BJ (cell line): ENCODE data around the gene TBC1D17. TPM values are rescaled to one million over a fixed set of nuclear protein-coding genes. Genes with fewer than 3 reads are reported as not detected.

Source experiments
- CTCF ChIA-PET: fragments of 350-600 bp; formaldehyde crosslinking; extraction: SDS; loops from one replicate; lab custom pipeline; 2021; ENCODE audit warnings: antibody characterized with exemption, inconsistent platforms; lab: Yijun Ruan, JAX
- POLR2A ChIA-PET: fragments of 300-600 bp; sonication (Branson Sonifier 250); formaldehyde crosslinking; extraction: SDS; loops from one replicate; lab custom pipeline; 2021; ENCODE audit warnings: antibody characterized with exemption; lab: Charles Lee
- DNase-seq: peaks from one replicate; pipeline ENCODE4 v3.0.0-alpha.2; 2011; ENCODE audit warnings: low read depth
- H3K27me3 ChIP-seq: 2 replicates; pipeline ENCODE4 v1.6.0; 2011; ENCODE audit warnings: low read length; ENCODE audit not compliant: control insufficient read depth, insufficient read depth
- H3K36me3 ChIP-seq: 2 replicates; pipeline ENCODE4 v1.5.1; 2011; ENCODE audit warnings: low read length; ENCODE audit not compliant: control insufficient read depth, insufficient read depth
- H3K4me3 ChIP-seq: 2 replicates; pipeline ENCODE4 v1.5.1; 2011; ENCODE audit warnings: low read depth, mild to moderate bottlenecking, control low read depth, low read length
- polyA plus RNA-seq: library from polyadenylated mRNA; depleted of rRNA; stranded (reverse); fragments of >200 nt; gene quantifications from 2 replicates; pipeline ENCODE4 v1.2.3, GENCODE V29; 2011
- TF ChIP-seq, protein P1 (sequence below): IDR thresholded peaks from 2 replicates; pipeline ENCODE4 v1.5.1; 2011; ENCODE audit warnings: low read depth, mild to moderate bottlenecking, control low read depth, inconsistent platforms, low read length, moderate library complexity; ENCODE audit not compliant: insufficient read depth

Gene TBC1D17
- polyA plus RNA-seq, 1 experiment, result 26.7 TPM

DNA sequence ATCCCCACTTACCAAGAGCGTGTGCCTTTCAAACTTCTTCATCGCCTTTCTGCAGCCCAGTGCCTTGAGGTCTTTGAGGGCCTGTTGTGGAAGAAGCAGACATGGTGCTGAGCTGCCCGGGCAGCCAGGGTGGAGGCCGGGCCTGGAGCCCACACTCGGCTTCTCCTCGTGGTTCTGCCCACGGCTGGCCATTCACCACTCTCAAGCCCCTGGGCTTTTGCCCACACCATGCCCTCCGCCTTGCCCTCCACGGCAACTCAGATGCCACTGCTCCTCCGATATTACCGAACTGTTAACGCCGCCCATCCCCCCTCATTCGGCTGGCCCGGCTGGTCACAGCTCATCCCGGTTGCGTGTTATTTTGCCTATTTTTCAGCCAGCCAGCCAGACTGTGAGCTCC is 13.9 kb downstream of the TBC1D17 start:
- no peaks in the 10 kb centered on the region for H3K36me3 ChIP-seq
- POLR2A ChIA-PET, result no interaction called here
- DNase-seq, result no peak
- no peak overlapping the region for H3K4me3 ChIP-seq
- TF ChIP-seq, protein P1, sequence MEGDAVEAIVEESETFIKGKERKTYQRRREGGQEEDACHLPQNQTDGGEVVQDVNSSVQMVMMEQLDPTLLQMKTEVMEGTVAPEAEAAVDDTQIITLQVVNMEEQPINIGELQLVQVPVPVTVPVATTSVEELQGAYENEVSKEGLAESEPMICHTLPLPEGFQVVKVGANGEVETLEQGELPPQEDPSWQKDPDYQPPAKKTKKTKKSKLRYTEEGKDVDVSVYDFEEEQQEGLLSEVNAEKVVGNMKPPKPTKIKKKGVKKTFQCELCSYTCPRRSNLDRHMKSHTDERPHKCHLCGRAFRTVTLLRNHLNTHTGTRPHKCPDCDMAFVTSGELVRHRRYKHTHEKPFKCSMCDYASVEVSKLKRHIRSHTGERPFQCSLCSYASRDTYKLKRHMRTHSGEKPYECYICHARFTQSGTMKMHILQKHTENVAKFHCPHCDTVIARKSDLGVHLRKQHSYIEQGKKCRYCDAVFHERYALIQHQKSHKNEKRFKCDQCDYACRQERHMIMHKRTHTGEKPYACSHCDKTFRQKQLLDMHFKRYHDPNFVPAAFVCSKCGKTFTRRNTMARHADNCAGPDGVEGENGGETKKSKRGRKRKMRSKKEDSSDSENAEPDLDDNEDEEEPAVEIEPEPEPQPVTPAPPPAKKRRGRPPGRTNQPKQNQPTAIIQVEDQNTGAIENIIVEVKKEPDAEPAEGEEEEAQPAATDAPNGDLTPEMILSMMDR, result no peak
- CTCF ChIA-PET, result interaction anchor here (0.6 to 2.5 kb wide), 3 partner anchors 10 to 75 kb away, joined by 3 to 7 read pairs (median 4); no protein-coding TSS in a partner anchor
- H3K27me3 ChIP-seq, result no peaks in the 10 kb centered on the region; the same call in 1 of the 2 replicates

DNA sequence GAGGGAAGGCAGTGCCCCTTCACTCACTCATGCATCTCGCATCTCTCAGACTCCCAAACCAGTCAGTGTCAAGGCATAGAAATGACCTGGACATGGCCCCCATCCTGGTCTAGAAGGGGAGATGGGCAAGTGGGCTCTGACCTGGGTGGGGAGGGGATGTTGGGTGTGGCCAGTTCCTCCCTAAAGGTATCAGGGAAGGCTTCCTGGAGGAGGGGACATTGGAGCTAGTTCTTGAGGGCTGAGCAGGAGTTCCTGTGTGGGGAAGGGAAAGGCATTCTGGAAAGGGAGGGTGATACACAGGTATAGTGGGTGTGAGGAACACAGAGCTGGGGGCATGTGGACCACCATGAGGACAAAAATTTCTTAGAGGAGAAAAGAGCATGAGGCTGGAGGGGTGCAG is 15.2 kb downstream of the TBC1D17 start:
- no peak for DNase-seq
- Histone ChIP-seq H3K36me3 (no peaks in the 10 kb centered on the region), H3K27me3 (no peaks in the 10 kb centered on the region; the same call in 1 of the 2 replicates), H3K4me3 (no peak overlapping the region)
- ChIA-PET POLR2A (no interaction called here), CTCF (no interaction called here)
- TF ChIP-seq, protein P1, result no peak

DNA sequence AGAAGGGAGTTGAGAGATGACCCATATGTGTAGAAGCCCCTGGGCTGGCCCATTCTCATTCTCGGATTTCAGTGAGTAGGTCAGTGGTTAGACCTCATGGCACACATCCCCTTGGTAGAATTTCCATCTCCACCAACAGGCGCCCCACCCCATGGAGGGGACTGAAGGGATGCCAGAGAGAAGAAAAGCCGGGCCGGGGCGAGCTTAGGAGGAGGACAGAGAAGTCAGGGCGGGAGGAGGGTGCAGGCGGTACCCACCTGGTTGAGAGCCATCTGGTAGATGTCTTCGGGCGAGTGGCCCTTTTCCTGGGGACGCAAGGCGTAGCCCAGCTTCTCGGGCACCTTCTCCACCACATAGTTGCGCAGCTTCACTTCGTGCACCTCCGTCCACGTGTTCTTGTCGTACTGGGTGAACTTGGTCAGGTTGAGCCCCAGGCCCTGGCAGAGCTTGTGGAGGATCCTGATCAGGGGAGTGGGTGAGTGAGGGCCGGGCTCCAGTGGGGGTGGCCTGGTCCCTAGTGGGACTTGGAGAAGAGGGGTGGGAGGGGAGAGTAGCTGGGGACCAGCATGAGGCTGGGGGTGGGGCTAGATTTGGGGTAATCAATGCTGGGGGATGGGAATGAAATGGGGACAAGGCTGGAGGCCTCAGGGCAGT is 16.6 kb downstream of the TBC1D17 start:
- TF ChIP-seq, protein P1, result no peak
- POLR2A ChIA-PET, result no interaction called here
- DNase-seq, result no peak
- no peaks in the 10 kb centered on the region; the same call in 1 of the 2 replicates for H3K27me3 ChIP-seq
- no peak overlapping the region for H3K4me3 ChIP-seq
- no peaks in the 10 kb centered on the region for H3K36me3 ChIP-seq
- CTCF ChIA-PET, result no interaction called here

DNA sequence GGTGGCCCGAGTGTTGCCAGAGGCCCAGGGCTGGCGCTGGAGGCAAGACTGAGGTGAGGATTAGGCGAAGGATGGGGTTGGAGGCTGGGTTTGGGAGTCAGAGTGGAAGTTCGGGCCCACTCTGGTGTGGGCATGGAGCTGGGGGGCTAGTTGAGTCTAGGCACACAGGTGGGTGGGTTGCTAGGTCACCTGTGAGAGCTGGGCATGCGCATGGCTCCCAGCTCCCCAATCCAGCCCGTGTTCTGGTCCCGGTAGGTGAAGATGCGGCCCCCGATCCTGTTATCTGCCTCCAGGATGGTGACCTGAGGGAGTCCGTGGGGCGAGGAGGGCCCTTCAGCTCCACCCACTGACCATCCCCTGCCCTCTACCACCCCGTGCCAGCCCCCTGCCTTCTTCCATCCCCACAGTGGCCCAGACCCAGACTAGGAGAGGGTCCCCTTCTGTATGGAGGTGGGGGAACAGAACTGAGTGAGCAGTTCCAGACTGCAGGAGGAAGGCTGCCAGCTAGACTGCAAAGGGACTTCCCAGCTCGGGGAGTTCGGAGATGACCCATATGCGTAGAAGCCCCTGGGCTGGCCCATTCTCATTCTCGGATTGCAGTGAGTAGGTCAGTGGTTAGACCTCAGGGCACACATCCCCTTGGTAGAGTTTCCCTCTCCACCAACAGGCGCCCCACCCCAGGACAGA is 17.5 kb downstream of the TBC1D17 start:
- ChIA-PET POLR2A (no interaction called here), CTCF (no interaction called here)
- no peak overlapping the region for H3K4me3 ChIP-seq
- no peaks in the 10 kb centered on the region; the same call in 1 of the 2 replicates for H3K27me3 ChIP-seq
- H3K36me3 ChIP-seq, result no peaks in the 10 kb centered on the region
- no peak for DNase-seq
- TF ChIP-seq, protein P1, result no peak

GRCh38 chr19:49895566-49896297 is 18.2 kb downstream of the TBC1D17 start:
- ChIA-PET POLR2A (no interaction called here), CTCF (interaction anchor here (1.2 kb wide), 1 partner anchor 16 kb away, joined by 3 read pairs; no protein-coding TSS in a partner anchor)
- TF ChIP-seq, protein P1, result no peak
- no peaks in the 10 kb centered on the region; the same call in 1 of the 2 replicates for H3K27me3 ChIP-seq
- H3K4me3 ChIP-seq, result no peak overlapping the region
- DNase-seq, result no peak
- H3K36me3 ChIP-seq, result no peaks in the 10 kb centered on the region
